ENCODE data around the gene SYNDIG1.

- TF ChIP-seq CTCF (conservative IDR thresholded peaks at IDR 0.05; ENCODE audit: low read length) (no peak), EZH2phosphoT487 (IDR thresholded peaks at IDR 0.05; ENCODE audit: borderline replicate concordance, low read depth, low read length) (no peak)
These were observed 3.0 kb downstream of the SYNDIG1 start for GRCh38 chr20:24472426-24472825.
